Gastroesophageal sphincter (tissue), 4 donors: Measurements from ENCODE around the gene NR4A3. TPM values are rescaled to one million over a fixed set of nuclear protein-coding genes. Genes with fewer than 3 reads are reported as not detected.

Experiments used
- ATAC-seq: fragments of 150-250 bp; one replicate; pipeline ENCODE4 v1.9.1; 2016; ENCODE audit warnings: mild to moderate bottlenecking, moderate library complexity
- H3K27ac ChIP-seq, 4 donors: fragments of 200-600 bp; sonication (generic) in 3 of 4; 1 replicate in 3 of 4; 2 replicates in 1 of 4; pipeline ENCODE4 v1.5.1; 2016 to 2019
- H3K27me3 ChIP-seq: fragments of 200-600 bp; sonication (generic); one replicate; pipeline ENCODE4 v1.5.1; 2019
- H3K36me3 ChIP-seq, 2 donors: fragments of 200-600 bp; sonication (generic); one replicate each; pipeline ENCODE4 v1.5.1; 2019; ENCODE audit warnings: control low read depth in 1 of 2
- H3K4me1 ChIP-seq, 3 donors: fragments of 200-600 bp; sonication (generic); 1 replicate in 2 of 3; 2 replicates in 1 of 3; pipeline ENCODE4 v1.5.1; 2016 to 2019; ENCODE audit warnings: control low read depth in 2 of 3
- H3K4me3 ChIP-seq, 2 donors: fragments of 200-600 bp; sonication (generic); one replicate each; pipeline ENCODE4 v1.5.1; 2019; ENCODE audit warnings: mild to moderate bottlenecking in 1 of 2, moderate library complexity in 1 of 2
- H3K9me3 ChIP-seq, 3 donors: fragments of 200-600 bp; sonication (generic); one replicate each; pipeline ENCODE4 v1.5.1; 2017 to 2019; ENCODE audit warnings: control low read depth in 2 of 3
- CTCF ChIP-seq, 4 experiments: fragments of 200-600 bp in 2 of 4; fragments of 450-650 bp in 2 of 4; sonication (generic) in 1 of 4; IDR thresholded peaks; one replicate each; pipeline ENCODE4 v1.5.1; 2017 to 2019; ENCODE audit warnings: antibody characterized with exemption in 4 of 4, mild to moderate bottlenecking in 2 of 4, moderate library complexity in 2 of 4
- EP300 ChIP-seq: sonication (generic); formaldehyde crosslinking; IDR thresholded peaks from one replicate; pipeline ENCODE4 v1.6.1; 2017; ENCODE audit warnings: antibody characterized with exemption, mild to moderate bottlenecking
- POLR2A ChIP-seq, 2 donors: fragments of 450-650 bp; IDR thresholded peaks; one replicate each; pipeline ENCODE4 v1.6.1; 2017; ENCODE audit warnings: antibody characterized with exemption in 2 of 2, mild to moderate bottlenecking in 2 of 2, moderate library complexity in 1 of 2
- POLR2AphosphoS5 ChIP-seq: sonication (generic); formaldehyde crosslinking; IDR thresholded peaks from one replicate; pipeline ENCODE4 v1.6.1; 2017; ENCODE audit warnings: antibody characterized with exemption
- WGBS, 2 donors: methylation state at CpG; one replicate each; pipeline ENCODE4 v1.1.5; 2018; ENCODE audit warnings: low coverage in 1 of 2; 5-methylcytosine and 5-hydroxymethylcytosine counted together
- total RNA-seq, 4 donors: library from RNA; depleted of rRNA; stranded (reverse); fragments of >200 nt; gene quantifications; one replicate each; pipeline ENCODE4 v1.1.0, GENCODE V29; 2016

The NR4A3 gene
- total RNA-seq, 4 donors from 2014 or later: 0.52 to 51.2 (median 2.0) TPM

DNA sequence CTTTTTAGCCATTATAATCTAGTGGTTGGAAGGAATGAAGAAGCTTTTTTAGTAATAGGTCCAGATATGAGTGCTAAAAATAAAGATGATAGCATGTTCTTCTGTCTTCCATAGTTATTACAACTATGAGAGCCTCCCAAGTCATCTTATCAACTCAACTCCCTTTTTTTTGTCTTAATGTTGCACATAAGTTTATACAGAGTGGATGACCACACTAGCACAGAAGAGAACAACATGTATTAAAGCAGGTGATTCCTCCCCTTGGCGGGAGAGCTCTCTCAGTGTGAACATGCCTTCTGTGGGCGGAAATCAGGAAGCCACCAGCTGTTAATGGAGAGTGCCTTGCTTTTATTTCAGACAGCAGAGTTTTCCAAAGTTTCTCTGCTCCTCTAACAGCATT is 44.7 kb downstream of the NR4A3 start:
- no peak overlapping the region for H3K4me3 ChIP-seq
- TF ChIP-seq POLR2A (IDR thresholded peaks at IDR 0.05): no peak
- TF ChIP-seq POLR2AphosphoS5: no peak
- TF ChIP-seq CTCF (IDR thresholded peaks at IDR 0.05): no peak
- no peak for TF ChIP-seq EP300
- H3K27me3 ChIP-seq: no peaks in the 10 kb centered on the region
- no peaks in the 10 kb centered on the region for H3K4me1 ChIP-seq
- WGBS, 2 donors: 71 to 83% methylated on average over 1 to 2 of the region's 2 CpGs
- no peak overlapping the region for H3K27ac ChIP-seq
- H3K9me3 ChIP-seq: no peaks in the 10 kb centered on the region
- H3K36me3 ChIP-seq: peaks cover 0 to 9% of the 10 kb centered on the region in 2 donors
- ATAC-seq: no peak

DNA sequence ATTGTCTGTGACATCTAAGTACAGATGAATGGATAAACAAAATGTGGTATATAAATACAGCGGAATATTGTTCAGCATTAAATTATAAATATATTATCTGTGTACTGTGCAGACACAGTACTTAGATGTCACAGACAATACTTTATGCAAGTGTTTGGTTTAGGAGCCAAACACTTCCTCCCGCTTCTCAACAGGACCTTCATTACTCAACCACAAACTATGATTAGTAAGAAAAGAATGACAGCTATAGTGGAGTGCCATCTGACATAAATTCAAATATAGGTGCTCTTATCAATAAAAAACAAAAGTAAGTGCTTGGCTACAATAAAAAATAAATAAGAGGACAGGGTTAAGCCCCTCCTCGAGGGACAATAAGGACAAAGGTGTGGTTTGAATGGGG is 45.9 kb downstream of the NR4A3 start:
- Histone ChIP-seq H3K4me3 (no peak overlapping the region), H3K27me3 (no peaks in the 10 kb centered on the region), H3K36me3 (peaks cover 0 to 9% of the 10 kb centered on the region in 2 donors), H3K4me1 (no peaks in the 10 kb centered on the region), H3K27ac (no peak overlapping the region), H3K9me3 (no peaks in the 10 kb centered on the region)
- TF ChIP-seq EP300 (no peak), POLR2A (IDR thresholded peaks at IDR 0.05) (no peak), CTCF (IDR thresholded peaks at IDR 0.05) (no peak), POLR2AphosphoS5 (no peak)
- no peak for ATAC-seq
- 60 to 65% methylated on average over 2 to 3 of the region's 3 CpGs for WGBS, 2 donors

DNA sequence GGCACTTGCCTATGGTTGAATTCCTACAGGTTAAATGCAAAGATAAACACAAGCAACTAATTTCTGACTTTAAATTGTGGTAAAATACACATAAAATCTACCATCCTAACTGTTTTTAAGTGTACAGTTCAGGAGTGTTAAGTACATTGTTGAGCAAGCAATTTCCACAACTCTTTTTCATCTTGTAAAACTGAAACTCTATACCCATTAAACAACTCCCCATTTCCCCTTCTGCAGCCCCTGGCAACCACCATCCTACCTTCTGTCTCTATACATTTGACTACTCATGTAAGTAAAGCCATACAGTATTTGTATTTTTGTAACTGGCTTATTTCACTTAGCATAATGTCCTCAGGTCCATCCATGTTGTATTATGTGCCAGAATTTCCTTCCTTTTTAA is 46.3 kb downstream of the NR4A3 start:
- no peaks in the 10 kb centered on the region for H3K27me3 ChIP-seq
- no peaks in the 10 kb centered on the region for H3K4me1 ChIP-seq
- TF ChIP-seq POLR2AphosphoS5 (no peak), EP300 (no peak), CTCF (IDR thresholded peaks at IDR 0.05) (no peak), POLR2A (IDR thresholded peaks at IDR 0.05) (no peak)
- ATAC-seq: no peak
- no peaks in the 10 kb centered on the region for H3K9me3 ChIP-seq
- H3K4me3 ChIP-seq: no peak overlapping the region
- peaks cover 0 to 9% of the 10 kb centered on the region in 2 donors for H3K36me3 ChIP-seq
- no peak overlapping the region for H3K27ac ChIP-seq

GRCh38 chr9:99868845-99869244 is 47.2 kb downstream of the NR4A3 start:
- 88 to 96% methylated on average over 2 of the region's 2 CpGs for WGBS, 2 donors
- H3K4me3 ChIP-seq: no peak overlapping the region
- H3K27ac ChIP-seq: no peak overlapping the region
- TF ChIP-seq CTCF (IDR thresholded peaks at IDR 0.05) (no peak), POLR2AphosphoS5 (no peak), EP300 (no peak), POLR2A (IDR thresholded peaks at IDR 0.05) (no peak)
- H3K4me1 ChIP-seq: no peaks in the 10 kb centered on the region
- peaks cover 0 to 2% of the 10 kb centered on the region in 2 donors for H3K36me3 ChIP-seq
- no peaks in the 10 kb centered on the region for H3K27me3 ChIP-seq
- H3K9me3 ChIP-seq: no peaks in the 10 kb centered on the region
- ATAC-seq: no peak

DNA sequence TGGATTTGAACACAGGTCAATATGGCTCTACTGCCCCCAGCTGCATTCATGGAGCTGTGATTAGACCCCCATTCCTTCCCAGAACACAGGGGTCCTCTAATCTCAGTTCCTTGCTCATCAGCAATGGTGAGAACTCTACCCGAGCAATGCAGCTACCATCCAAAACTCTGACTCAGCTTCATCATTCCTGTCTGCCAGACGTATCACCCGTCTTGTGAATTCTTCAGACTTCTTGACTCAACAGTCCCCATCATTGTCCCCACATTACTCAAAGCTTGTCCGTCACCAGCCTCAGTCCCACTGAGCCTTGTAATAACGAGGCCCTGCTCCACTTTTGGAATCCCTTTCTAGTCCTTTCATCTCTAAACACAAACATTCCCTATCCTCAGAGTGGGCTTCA is 48.4 kb downstream of the NR4A3 start:
- no peak for ATAC-seq
- no peaks in the 10 kb centered on the region for H3K36me3 ChIP-seq
- no peak overlapping the region for H3K27ac ChIP-seq

More for the DNA sequence above, 48.4 kb downstream of the NR4A3 start:
- TF ChIP-seq POLR2AphosphoS5 (no peak), CTCF (IDR thresholded peaks at IDR 0.05) (no peak), EP300 (no peak), POLR2A (IDR thresholded peaks at IDR 0.05) (no peak)
- no peaks in the 10 kb centered on the region for H3K27me3 ChIP-seq
- no peaks in the 10 kb centered on the region for H3K4me1 ChIP-seq
- H3K9me3 ChIP-seq: no peaks in the 10 kb centered on the region
- WGBS, 2 donors: 69 to 77% methylated on average over 5 of the region's 5 CpGs
- no peak overlapping the region for H3K4me3 ChIP-seq
